Ishikawa (cell line): ENCODE data around the gene CCDC146.

Experiments used
- CEBPB ChIP-seq: IDR thresholded peaks from 2 replicates; pipeline ENCODE4 v1.6.1; 2012
- CREB1 ChIP-seq: IDR thresholded peaks from 2 replicates; pipeline ENCODE4 v1.6.1; 2012; ENCODE audit warnings: low read depth
- EGR1 ChIP-seq: IDR thresholded peaks from 2 replicates; pipeline ENCODE4 v1.6.1; 2012
- EP300 ChIP-seq: IDR thresholded peaks from 2 replicates; pipeline ENCODE4 v1.6.1; 2012; ENCODE audit warnings: borderline replicate concordance
- FOXM1 ChIP-seq: IDR thresholded peaks from 2 replicates; pipeline ENCODE4 v1.6.1; 2012; ENCODE audit warnings: low read depth, borderline replicate concordance
- MAX ChIP-seq: IDR thresholded peaks from 2 replicates; pipeline ENCODE4 v1.6.1; 2012
- RAD21 ChIP-seq: IDR thresholded peaks from 2 replicates; pipeline ENCODE4 v1.6.1; 2012; ENCODE audit warnings: low read depth
- REST ChIP-seq: IDR thresholded peaks from 2 replicates; pipeline ENCODE4 v1.6.1; 2012; ENCODE audit warnings: low read depth, mild to moderate bottlenecking
- TAF1 ChIP-seq: IDR thresholded peaks from 2 replicates; pipeline ENCODE4 v1.6.1; 2012; ENCODE audit warnings: low read depth, mild to moderate bottlenecking
- TEAD4 ChIP-seq: IDR thresholded peaks from 2 replicates; pipeline ENCODE4 v1.6.1; 2012
- YY1 ChIP-seq: IDR thresholded peaks from 2 replicates; pipeline ENCODE4 v1.6.1; 2012; ENCODE audit warnings: low read depth

GRCh38 chr7:77188731-77189437 is 66.5 kb downstream of the CCDC146 start:
- no peak for TF ChIP-seq RAD21
- no peak for TF ChIP-seq REST
- no peak for TF ChIP-seq TAF1
- no peak for TF ChIP-seq EP300
- TF ChIP-seq TEAD4 = no peak
- no peak for TF ChIP-seq YY1
- TF ChIP-seq CEBPB = no peak
- no peak for TF ChIP-seq EGR1
- TF ChIP-seq MAX = no peak
- no peak for TF ChIP-seq CREB1
- no peak for TF ChIP-seq FOXM1
